Measurements from ENCODE around the gene GEMIN7. TPM values are rescaled to one million over a fixed set of nuclear protein-coding genes. Genes with fewer than 3 reads are reported as not detected.

Gene GEMIN7
- total and polyA plus RNA-seq, 10 donors: 19.6 to 51.1 (median 27.4) TPM

DNA sequence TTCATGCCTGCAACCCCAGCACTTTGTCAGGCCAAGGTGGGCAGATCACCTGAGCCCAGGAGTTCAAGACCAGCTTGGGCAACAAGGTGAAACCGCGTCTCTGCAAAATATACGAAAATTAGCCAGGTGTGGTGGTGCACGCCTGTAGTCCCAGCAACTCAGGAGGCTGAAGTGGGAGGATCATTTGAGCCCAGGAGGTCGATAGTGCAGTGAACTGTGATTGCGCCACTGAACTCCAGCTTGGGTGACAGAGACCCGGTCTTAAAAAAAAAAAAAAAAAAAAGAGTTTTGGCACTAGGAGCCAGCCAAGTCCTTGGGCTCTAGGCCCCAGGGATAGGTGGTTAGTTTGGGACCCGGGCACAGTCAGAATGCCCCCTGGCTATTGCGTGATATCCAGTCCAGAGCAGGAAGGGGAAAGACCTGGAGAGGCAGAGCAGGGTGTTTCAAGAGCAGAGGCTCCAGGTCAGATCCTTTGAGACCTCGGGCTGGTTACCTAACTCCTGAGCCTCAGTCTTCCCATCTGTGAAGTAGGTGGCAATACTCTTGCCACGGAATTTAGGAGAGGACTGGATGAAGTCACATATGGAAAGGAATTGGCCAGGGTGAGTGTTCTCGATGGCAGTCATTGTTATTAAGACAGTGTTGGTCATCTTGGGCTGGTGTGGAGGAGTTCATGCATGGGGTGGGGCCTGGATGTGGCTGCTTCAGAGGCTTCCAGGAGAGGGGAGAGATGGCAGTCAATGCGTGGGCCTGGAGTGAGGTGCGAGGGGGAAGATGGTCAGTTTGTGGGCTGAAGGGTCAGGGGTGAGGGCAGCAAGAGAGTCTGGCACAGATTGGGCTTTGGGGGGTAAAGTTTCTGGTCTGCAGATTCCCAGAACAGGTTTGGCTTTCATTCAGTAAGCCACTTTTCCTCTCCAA, 16.7 kb downstream of the GEMIN7 start:
- no peak overlapping the region for H3K27ac ChIP-seq
- WGBS, 5 donors: 86 to 92% (median 88%) methylated on average over 14 of the region's 14 CpGs
- peaks cover 17 to 93% (median 65%) of the 10 kb centered on the region in 6 donors for H3K4me1 ChIP-seq
- no peak overlapping the region for H3K4me3 ChIP-seq
- no peak for DNase-seq
- H3K36me3 ChIP-seq: peaks cover 0 to 20% (median 1%) of the 10 kb centered on the region in 6 donors
- no peaks in the 10 kb centered on the region for H3K27me3 ChIP-seq (replicated peaks in 1 of 7)
- H3K9me3 ChIP-seq: no peaks in the 10 kb centered on the region
- TF ChIP-seq, protein P1, sequence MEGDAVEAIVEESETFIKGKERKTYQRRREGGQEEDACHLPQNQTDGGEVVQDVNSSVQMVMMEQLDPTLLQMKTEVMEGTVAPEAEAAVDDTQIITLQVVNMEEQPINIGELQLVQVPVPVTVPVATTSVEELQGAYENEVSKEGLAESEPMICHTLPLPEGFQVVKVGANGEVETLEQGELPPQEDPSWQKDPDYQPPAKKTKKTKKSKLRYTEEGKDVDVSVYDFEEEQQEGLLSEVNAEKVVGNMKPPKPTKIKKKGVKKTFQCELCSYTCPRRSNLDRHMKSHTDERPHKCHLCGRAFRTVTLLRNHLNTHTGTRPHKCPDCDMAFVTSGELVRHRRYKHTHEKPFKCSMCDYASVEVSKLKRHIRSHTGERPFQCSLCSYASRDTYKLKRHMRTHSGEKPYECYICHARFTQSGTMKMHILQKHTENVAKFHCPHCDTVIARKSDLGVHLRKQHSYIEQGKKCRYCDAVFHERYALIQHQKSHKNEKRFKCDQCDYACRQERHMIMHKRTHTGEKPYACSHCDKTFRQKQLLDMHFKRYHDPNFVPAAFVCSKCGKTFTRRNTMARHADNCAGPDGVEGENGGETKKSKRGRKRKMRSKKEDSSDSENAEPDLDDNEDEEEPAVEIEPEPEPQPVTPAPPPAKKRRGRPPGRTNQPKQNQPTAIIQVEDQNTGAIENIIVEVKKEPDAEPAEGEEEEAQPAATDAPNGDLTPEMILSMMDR (IDR thresholded peaks at IDR 0.05 in 8 of 11, conservative IDR thresholded peaks at IDR 0.05 in 3 of 11): no peak
- TF ChIP-seq POLR2AphosphoS5 (IDR thresholded peaks at IDR 0.05) (no peak), POLR2A (IDR thresholded peaks at IDR 0.05) (no peak)
- intact Hi-C loops (cut with DNase I; ENCODE audit: low total_unique reads): no loop called here

DNA sequence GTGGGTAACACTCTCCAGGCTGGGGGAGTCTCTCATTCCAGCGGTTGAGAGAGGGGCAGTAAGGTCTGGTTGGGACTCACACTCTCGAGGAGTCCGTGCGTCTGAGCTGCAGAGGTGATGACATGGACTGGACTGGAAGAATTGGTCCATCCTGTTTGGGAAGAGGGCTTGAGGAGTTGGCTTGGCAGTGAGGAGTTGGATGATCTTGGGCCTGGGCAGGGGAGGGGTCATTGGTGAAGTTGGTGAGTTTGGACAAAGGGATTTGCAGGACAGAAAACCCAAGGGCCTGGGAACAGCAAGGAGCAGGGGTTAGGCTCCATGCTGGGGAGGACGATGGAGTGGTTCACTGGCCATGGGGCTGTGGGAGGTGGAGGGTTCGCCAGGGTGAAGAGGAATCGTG, 17.6 kb downstream of the GEMIN7 start:
- intact Hi-C loops (cut with DNase I; ENCODE audit: low total_unique reads): no loop called here
- no peak overlapping the region for H3K4me3 ChIP-seq
- WGBS, 5 donors: 86 to 92% (median 87%) methylated on average over 7 of the region's 7 CpGs
- H3K27ac ChIP-seq: no peak overlapping the region
- H3K4me1 ChIP-seq: peaks cover 14 to 93% (median 61%) of the 10 kb centered on the region in 6 donors
- TF ChIP-seq, protein P1 (IDR thresholded peaks at IDR 0.05 in 8 of 11, conservative IDR thresholded peaks at IDR 0.05 in 3 of 11): no peak
- TF ChIP-seq POLR2A (IDR thresholded peaks at IDR 0.05) (no peak), POLR2AphosphoS5 (IDR thresholded peaks at IDR 0.05) (no peak)
- no peaks in the 10 kb centered on the region for H3K27me3 ChIP-seq (replicated peaks in 1 of 7)
- DNase-seq: no peak
- peaks cover 0 to 18% (median 0%) of the 10 kb centered on the region in 6 donors for H3K36me3 ChIP-seq
- H3K9me3 ChIP-seq: no peaks in the 10 kb centered on the region

DNA sequence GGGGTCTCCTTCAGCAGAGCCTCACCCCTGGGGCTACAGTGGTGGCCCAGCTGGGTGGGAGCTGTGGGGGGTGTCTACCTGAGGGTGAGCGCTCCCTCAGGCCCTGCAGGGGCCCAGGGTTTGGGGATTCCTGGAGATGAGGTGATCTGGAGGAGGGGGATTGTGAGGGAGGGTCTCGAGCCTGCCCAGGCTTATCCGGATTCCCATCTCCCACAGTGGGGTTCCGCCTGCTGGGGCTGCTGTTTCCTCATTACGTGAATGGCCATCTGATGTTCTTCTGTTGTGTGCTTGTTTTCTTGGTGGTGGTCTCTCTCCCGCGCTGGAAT, 18.4 kb downstream of the GEMIN7 start:
- H3K27ac ChIP-seq: no peak overlapping the region
- no peaks in the 10 kb centered on the region for H3K27me3 ChIP-seq (replicated peaks in 1 of 7)
- H3K4me3 ChIP-seq: no peak overlapping the region
- H3K4me1 ChIP-seq: peaks cover 14 to 94% (median 67%) of the 10 kb centered on the region in 6 donors
- TF ChIP-seq POLR2A (IDR thresholded peaks at IDR 0.05) (no peak), POLR2AphosphoS5 (IDR thresholded peaks at IDR 0.05) (no peak)
- TF ChIP-seq, protein P1 (IDR thresholded peaks at IDR 0.05 in 8 of 11, conservative IDR thresholded peaks at IDR 0.05 in 3 of 11): no peak
- H3K9me3 ChIP-seq: no peaks in the 10 kb centered on the region
- WGBS, 5 donors: 79 to 95% (median 92%) methylated on average over 7 of the region's 7 CpGs
- no peak for DNase-seq
- peaks cover 0 to 18% (median 0%) of the 10 kb centered on the region in 6 donors for H3K36me3 ChIP-seq
- intact Hi-C loops (cut with DNase I; ENCODE audit: low total_unique reads): no loop called here

GRCh38 chr19:45097776-45098520, 18.9 kb downstream of the GEMIN7 start:
- H3K4me3 ChIP-seq: no peak overlapping the region
- peaks cover 19 to 97% (median 71%) of the 10 kb centered on the region in 6 donors for H3K4me1 ChIP-seq
- DNase-seq: no peak
- no peaks in the 10 kb centered on the region for H3K9me3 ChIP-seq
- H3K27me3 ChIP-seq (replicated peaks in 1 of 7): no peaks in the 10 kb centered on the region
- intact Hi-C loops (cut with DNase I; ENCODE audit: low total_unique reads): no loop called here
- H3K36me3 ChIP-seq: peaks cover 0 to 18% (median 0%) of the 10 kb centered on the region in 6 donors
- 65 to 83% (median 75%) methylated on average over 13 to 16 of the region's 16 CpGs for WGBS, 5 donors
- no peak overlapping the region for H3K27ac ChIP-seq
- TF ChIP-seq POLR2A (IDR thresholded peaks at IDR 0.05) (no peak), POLR2AphosphoS5 (IDR thresholded peaks at IDR 0.05) (no peak)
- TF ChIP-seq, protein P1 (IDR thresholded peaks at IDR 0.05 in 8 of 11, conservative IDR thresholded peaks at IDR 0.05 in 3 of 11): no peak

Data from spleen (tissue), 11 donors.